Measurements from ENCODE around the gene DISP1. TPM values are rescaled to one million over a fixed set of nuclear protein-coding genes. Genes with fewer than 3 reads are reported as not detected.

The DISP1 gene
- total and polyA plus RNA-seq, 8 donors, result 0.87 to 277 (median 4.9) TPM; not detected in 1

DNA sequence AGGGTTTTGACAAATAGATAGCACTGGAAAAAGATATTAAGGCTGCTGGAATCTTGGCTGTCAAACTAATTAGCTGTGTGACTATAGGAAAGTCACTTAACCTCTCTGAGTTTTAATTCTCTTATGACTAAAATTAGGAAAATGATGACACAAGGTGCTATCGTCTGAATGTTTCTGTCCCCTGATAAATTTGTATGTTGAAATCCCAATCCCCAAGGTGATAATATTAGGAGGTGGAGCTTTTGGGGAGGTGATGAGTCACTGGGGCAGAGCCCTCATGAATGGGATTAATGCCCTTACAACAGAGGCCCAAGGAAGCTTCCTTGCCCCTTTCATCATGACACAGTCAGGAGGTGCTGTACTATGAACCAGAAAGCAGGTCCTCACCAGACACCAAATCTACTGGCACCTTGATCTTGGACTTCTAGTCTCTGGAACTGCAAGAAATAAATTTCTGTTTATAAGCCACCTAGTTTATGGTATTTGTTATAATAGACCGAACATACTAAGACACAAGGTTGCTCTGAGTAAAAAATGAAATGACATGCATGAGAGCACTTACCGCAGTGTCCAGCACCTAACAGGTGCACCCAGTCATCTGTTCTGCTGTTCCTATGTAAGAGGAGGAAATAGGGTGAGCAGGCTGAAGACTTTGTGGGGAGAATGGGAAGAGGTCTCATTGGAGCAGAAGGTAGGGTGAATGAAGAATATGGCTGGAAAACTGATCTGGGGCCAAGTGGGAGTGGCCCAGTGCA, 26.3 kb upstream of the DISP1 start:
- H3K27ac ChIP-seq, result no peak overlapping the region
- H3K27me3 ChIP-seq, result no peaks in the 10 kb centered on the region
- WGBS, 5 donors, result 78 to 89% (median 81%) methylated on average over 3 of the region's 3 CpGs
- peaks cover 0 to 19% (median 7%) of the 10 kb centered on the region in 4 donors for H3K4me1 ChIP-seq
- H3K9me3 ChIP-seq, result no peaks in the 10 kb centered on the region
- intact Hi-C loops (cut with DNase I; ENCODE audit: low total_unique reads), result no loop called here
- no peak overlapping the region for H3K4me3 ChIP-seq
- TF ChIP-seq, protein P1, sequence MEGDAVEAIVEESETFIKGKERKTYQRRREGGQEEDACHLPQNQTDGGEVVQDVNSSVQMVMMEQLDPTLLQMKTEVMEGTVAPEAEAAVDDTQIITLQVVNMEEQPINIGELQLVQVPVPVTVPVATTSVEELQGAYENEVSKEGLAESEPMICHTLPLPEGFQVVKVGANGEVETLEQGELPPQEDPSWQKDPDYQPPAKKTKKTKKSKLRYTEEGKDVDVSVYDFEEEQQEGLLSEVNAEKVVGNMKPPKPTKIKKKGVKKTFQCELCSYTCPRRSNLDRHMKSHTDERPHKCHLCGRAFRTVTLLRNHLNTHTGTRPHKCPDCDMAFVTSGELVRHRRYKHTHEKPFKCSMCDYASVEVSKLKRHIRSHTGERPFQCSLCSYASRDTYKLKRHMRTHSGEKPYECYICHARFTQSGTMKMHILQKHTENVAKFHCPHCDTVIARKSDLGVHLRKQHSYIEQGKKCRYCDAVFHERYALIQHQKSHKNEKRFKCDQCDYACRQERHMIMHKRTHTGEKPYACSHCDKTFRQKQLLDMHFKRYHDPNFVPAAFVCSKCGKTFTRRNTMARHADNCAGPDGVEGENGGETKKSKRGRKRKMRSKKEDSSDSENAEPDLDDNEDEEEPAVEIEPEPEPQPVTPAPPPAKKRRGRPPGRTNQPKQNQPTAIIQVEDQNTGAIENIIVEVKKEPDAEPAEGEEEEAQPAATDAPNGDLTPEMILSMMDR (IDR thresholded peaks at IDR 0.05), result no peak
- TF ChIP-seq POLR2A (IDR thresholded peaks at IDR 0.05), result no peak
- TF ChIP-seq EP300 (IDR thresholded peaks at IDR 0.05), result no peak
- no peak for TF ChIP-seq POLR2AphosphoS5 (IDR thresholded peaks at IDR 0.05)
- no peaks in the 10 kb centered on the region for H3K36me3 ChIP-seq
- DNase-seq, result no peak

DNA sequence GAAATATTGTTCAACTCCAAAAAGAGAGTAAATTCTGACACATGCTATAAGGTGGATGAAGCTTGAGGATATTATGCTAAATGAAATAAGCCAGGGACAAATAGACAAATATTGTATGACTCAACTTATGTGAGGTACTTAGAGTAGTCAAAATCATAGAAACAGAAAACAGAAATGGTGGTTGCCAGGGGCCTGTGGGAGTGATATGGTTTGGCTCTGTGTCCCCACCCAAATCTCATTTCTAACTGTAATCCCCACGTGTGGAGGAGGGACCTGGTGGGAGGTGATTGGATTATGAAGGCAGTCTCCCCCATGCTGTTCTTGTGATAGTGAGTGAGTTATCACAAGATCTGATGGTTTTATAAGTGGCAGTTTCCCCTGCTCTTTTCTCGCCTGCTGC, 24.7 kb upstream of the DISP1 start:
- intact Hi-C loops (cut with DNase I; ENCODE audit: low total_unique reads), result no loop called here
- no peak overlapping the region for H3K27ac ChIP-seq
- WGBS, 5 donors, result 64 to 90% (median 85%) methylated on average over 2 of the region's 2 CpGs
- H3K27me3 ChIP-seq, result no peaks in the 10 kb centered on the region
- no peak for DNase-seq
- no peak overlapping the region for H3K4me3 ChIP-seq
- no peaks in the 10 kb centered on the region for H3K36me3 ChIP-seq
- TF ChIP-seq POLR2AphosphoS5 (IDR thresholded peaks at IDR 0.05) (no peak), POLR2A (IDR thresholded peaks at IDR 0.05) (no peak)
- TF ChIP-seq, protein P1 (IDR thresholded peaks at IDR 0.05), result no peak
- peaks cover 0 to 18% (median 6%) of the 10 kb centered on the region in 4 donors for H3K4me1 ChIP-seq
- H3K9me3 ChIP-seq, result no peaks in the 10 kb centered on the region

DNA sequence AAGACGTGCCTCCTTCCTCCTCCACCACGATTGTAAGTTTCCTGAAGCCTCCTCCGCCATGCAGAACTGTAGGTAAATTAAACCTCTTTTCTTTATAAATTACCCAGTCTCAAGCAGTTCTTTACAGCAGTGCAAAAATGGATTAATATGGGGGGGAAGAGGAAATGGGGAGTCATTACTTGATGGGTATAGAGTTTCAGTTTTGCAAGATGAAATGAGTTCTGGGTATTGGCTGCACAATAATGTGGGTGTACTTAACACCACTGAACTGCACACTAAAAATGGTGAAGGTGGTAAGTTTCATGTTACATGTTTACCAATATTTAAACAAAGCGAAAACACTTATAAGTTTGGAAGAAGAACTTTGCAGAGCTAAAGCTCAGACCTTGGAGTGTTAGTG, 24.3 kb upstream of the DISP1 start:
- Histone ChIP-seq H3K9me3 (no peaks in the 10 kb centered on the region), H3K4me1 (peaks cover 0 to 19% (median 7%) of the 10 kb centered on the region in 4 donors), H3K27ac (no peak overlapping the region), H3K4me3 (no peak overlapping the region), H3K36me3 (no peaks in the 10 kb centered on the region), H3K27me3 (no peaks in the 10 kb centered on the region)
- DNase-seq, result no peak
- intact Hi-C loops (cut with DNase I; ENCODE audit: low total_unique reads), result no loop called here
- 73 to 88% (median 82%) methylated on average over 4 of the region's 4 CpGs for WGBS, 5 donors
- no peak for TF ChIP-seq POLR2AphosphoS5 (IDR thresholded peaks at IDR 0.05)
- no peak for TF ChIP-seq EP300 (IDR thresholded peaks at IDR 0.05)
- TF ChIP-seq POLR2A (IDR thresholded peaks at IDR 0.05), result no peak
- TF ChIP-seq, protein P1 (IDR thresholded peaks at IDR 0.05), result no peak

DNA sequence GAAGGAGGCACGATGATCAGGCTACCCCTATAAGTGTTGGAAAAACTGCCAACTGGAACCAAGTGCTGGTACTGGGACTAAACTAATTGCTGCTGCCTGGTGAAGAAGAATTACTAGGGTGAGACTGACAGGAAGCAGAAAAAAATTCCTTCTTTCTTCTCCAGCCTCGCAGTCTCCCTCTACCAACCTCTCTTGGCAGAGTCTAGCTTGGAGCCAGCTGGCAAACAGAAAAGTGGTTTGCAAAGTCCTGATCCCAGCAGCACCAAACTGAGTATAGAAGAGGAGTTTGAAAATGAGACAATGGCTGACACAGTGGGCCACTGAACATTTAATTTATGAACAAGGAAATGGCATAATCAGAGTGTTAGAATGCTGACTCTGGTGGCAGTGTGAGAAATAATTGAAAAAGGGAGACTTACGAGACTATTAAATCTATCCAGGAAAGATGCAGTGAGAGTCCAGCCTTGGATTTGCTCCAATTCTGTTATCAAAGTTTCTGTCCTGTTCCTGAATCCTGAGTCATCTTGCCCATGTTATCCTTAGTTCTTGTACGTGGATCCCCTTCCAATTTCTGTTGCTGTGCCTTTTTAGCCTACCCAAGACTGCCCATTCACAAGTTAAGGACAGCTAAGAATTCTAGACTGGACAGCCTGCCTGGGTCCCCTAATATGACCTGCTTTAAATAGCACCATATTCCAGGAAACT, 23.7 kb upstream of the DISP1 start:
- 47 to 60% (median 49%) methylated on average over 4 of the region's 4 CpGs for WGBS, 5 donors
- DNase-seq, result no peak
- no peak overlapping the region for H3K4me3 ChIP-seq
- peaks cover 0 to 17% (median 7%) of the 10 kb centered on the region in 4 donors for H3K4me1 ChIP-seq
- TF ChIP-seq POLR2AphosphoS5 (IDR thresholded peaks at IDR 0.05), result no peak
- TF ChIP-seq, protein P1 (IDR thresholded peaks at IDR 0.05), result no peak
- H3K27ac ChIP-seq, result no peak overlapping the region
- intact Hi-C loops (cut with DNase I; ENCODE audit: low total_unique reads), result no loop called here
- no peaks in the 10 kb centered on the region for H3K9me3 ChIP-seq
- H3K27me3 ChIP-seq, result no peaks in the 10 kb centered on the region
- H3K36me3 ChIP-seq, result no peaks in the 10 kb centered on the region

Measured in stomach (tissue), 9 donors.